Glomerular visceral epithelial cell (primary cell): ENCODE measurements around the gene CD6.

Experiments used
- DNase-seq: peaks from one replicate; pipeline ENCODE4 v3.0.0-alpha.2; 2016; ENCODE audit errors: extremely low spot score

Gene CD6

GRCh38 chr11:61028135-61028729 is 56.8 kb downstream of the CD6 start:
- peak; percentile 14 for DNase-seq

GRCh38 chr11:61032824-61033223 is 61.3 kb downstream of the CD6 start:
- no peak for DNase-seq

GRCh38 chr11:61033417-61033816 is 61.9 kb downstream of the CD6 start:
- DNase-seq, result no peak

- DNase-seq, result no peak
These were observed 62.6 kb downstream of the CD6 start for GRCh38 chr11:61034111-61034510.

- DNase-seq, result no peak
These were observed 63.4 kb downstream of the CD6 start for GRCh38 chr11:61034704-61035525.

GRCh38 chr11:61035526-61035835 is 64.0 kb downstream of the CD6 start:
- DNase-seq, result no peak

- DNase-seq, result no peak
These were observed 66.1 kb downstream of the CD6 start for GRCh38 chr11:61037441-61038093.

- DNase-seq, result no peak
These were observed 68.4 kb downstream of the CD6 start for GRCh38 chr11:61039916-61040315.

GRCh38 chr11:61041755-61042518 is 70.5 kb downstream of the CD6 start:
- DNase-seq, result no peak

GRCh38 chr11:61042537-61042936 is 71.1 kb downstream of the CD6 start:
- DNase-seq, result no peak

GRCh38 chr11:61042961-61043540 is 71.6 kb downstream of the CD6 start:
- no peak for DNase-seq

GRCh38 chr11:61045271-61045670 is 73.8 kb downstream of the CD6 start:
- DNase-seq, result no peak

GRCh38 chr11:61046833-61047232 is 75.4 kb downstream of the CD6 start:
- DNase-seq, result no peak

GRCh38 chr11:61048368-61049062 is 77.0 kb downstream of the CD6 start:
- DNase-seq, result no peak

GRCh38 chr11:61049063-61049377 is 77.5 kb downstream of the CD6 start:
- no peak for DNase-seq

- DNase-seq, result no peak
These were observed 78.4 kb downstream of the CD6 start for GRCh38 chr11:61049859-61050258.

- no peak for DNase-seq
These were observed 80.9 kb downstream of the CD6 start for GRCh38 chr11:61052182-61052972.

GRCh38 chr11:61053191-61053590 is 81.7 kb downstream of the CD6 start:
- DNase-seq, result no peak

- DNase-seq, result no peak
These were observed 83.0 kb downstream of the CD6 start for GRCh38 chr11:61054513-61054912.

- DNase-seq, result no peak
These were observed 83.6 kb downstream of the CD6 start for GRCh38 chr11:61054927-61055562.
